Mucosa of gallbladder (tissue), 1 donor: ENCODE measurements around the gene ACRV1. TPM values are rescaled to one million over a fixed set of nuclear protein-coding genes. Genes with fewer than 3 reads are reported as not detected.

Experiments
- DNase-seq: peaks from one replicate; pipeline ENCODE4 v3.0.0-alpha.2; 2020; ENCODE audit warnings: low spot score
- total RNA-seq: library from RNA; stranded (reverse); gene quantifications from one replicate; pipeline ENCODE4 v1.2.1, GENCODE V29; 2021
- donor health status: DM: no; HTN: no; CAD: no.

ACRV1 gene
- total RNA-seq, 1 donor from 2014 or later: not detected

- DNase-seq: no peak
Measured at GRCh38 chr11:125649465-125650166, 31.0 kb downstream of the ACRV1 start.

GRCh38 chr11:125645871-125646270, 34.8 kb downstream of the ACRV1 start:
- no peak for DNase-seq

- DNase-seq: no peak
Measured at GRCh38 chr11:125638315-125638714, 42.3 kb downstream of the ACRV1 start.

- no peak for DNase-seq
Measured at GRCh38 chr11:125637840-125638239, 42.8 kb downstream of the ACRV1 start.

GRCh38 chr11:125627236-125627910, 53.3 kb downstream of the ACRV1 start:
- no peak for DNase-seq

GRCh38 chr11:125626288-125626950, 54.2 kb downstream of the ACRV1 start:
- DNase-seq: peak; percentile 12

- DNase-seq: peak; percentile 88
Measured at GRCh38 chr11:125625630-125626287, 54.9 kb downstream of the ACRV1 start.

GRCh38 chr11:125625225-125625629, 55.4 kb downstream of the ACRV1 start:
- no peak for DNase-seq

- no peak for DNase-seq
Measured at GRCh38 chr11:125624756-125625213, 55.9 kb downstream of the ACRV1 start, which contains the start of gene CHEK1. Gene CHEK1, plus strand, starts transcription at chr11:125625163. Its CDS starts 1,606 bp downstream, at chr11:125626769.

GRCh38 chr11:125623064-125623463, 57.6 kb downstream of the ACRV1 start:
- DNase-seq: no peak

- no peak for DNase-seq
Measured at GRCh38 chr11:125621995-125622394, 58.7 kb downstream of the ACRV1 start.

Other genes starting within 250 kb of the ACRV1 start
- 23.0 TPM for gene FEZ1, start 184.6 kb downstream of the ACRV1 start, total RNA-seq
- gene EI24, start 111.4 kb downstream of the ACRV1 start, total RNA-seq: 77.3 TPM
- 139 TPM for gene STT3A, start 88.0 kb downstream of the ACRV1 start, total RNA-seq
- 4.9 TPM for gene CHEK1, start 55.7 kb downstream of the ACRV1 start, total RNA-seq
- gene PATE1, start 65.4 kb upstream of the ACRV1 start, total RNA-seq: not detected
- gene PATE2, start 98.0 kb upstream of the ACRV1 start, total RNA-seq: not detected
- gene PATE3, start 107.3 kb upstream of the ACRV1 start, total RNA-seq: not detected
- not detected for gene PATE4, start 152.5 kb upstream of the ACRV1 start, total RNA-seq
- 4.8 TPM for gene HYLS1, start 206.8 kb upstream of the ACRV1 start, total RNA-seq
- 7.4 TPM for gene PUS3, start 222.4 kb upstream of the ACRV1 start, total RNA-seq
- gene DDX25, start 223.7 kb upstream of the ACRV1 start, total RNA-seq: 0.29 TPM